GM19463 (cell line): ENCODE data around the gene FGF14.
"Not testable (repeated sequence)": the region's sequence is repeated elsewhere in the genome, so short reads cannot be mapped to it uniquely, and the experiment has no call there.

Experiments used
- ATAC-seq: cut with Tn5 transposase; IDR thresholded peaks from one replicate; pipeline ENCODE4 v1.9.1; 2021; ENCODE audit warnings: mild to moderate bottlenecking, moderate library complexity; ENCODE audit not compliant: unreplicated experiment

FGF14 gene

DNA sequence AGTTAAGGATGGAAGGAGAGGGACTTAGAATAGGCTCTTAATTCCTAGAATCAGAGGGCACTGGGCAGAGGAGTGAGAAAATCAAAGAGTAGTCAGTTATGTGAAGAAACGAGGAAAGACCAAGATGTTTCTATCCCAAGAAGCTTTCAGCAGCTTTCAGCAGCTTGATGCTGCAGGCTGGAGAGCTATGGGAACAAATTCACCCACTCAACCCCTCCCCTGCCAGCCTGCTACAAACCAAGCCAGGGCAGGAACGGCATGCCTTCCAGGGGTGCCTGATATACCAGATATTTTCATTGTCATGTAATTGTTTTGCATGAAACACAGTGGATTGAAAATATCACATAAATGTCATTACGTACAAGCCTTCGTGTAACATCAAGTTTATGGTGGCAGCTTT, 262.2 kb downstream of the FGF14 start:
- ATAC-seq, result no peak

DNA sequence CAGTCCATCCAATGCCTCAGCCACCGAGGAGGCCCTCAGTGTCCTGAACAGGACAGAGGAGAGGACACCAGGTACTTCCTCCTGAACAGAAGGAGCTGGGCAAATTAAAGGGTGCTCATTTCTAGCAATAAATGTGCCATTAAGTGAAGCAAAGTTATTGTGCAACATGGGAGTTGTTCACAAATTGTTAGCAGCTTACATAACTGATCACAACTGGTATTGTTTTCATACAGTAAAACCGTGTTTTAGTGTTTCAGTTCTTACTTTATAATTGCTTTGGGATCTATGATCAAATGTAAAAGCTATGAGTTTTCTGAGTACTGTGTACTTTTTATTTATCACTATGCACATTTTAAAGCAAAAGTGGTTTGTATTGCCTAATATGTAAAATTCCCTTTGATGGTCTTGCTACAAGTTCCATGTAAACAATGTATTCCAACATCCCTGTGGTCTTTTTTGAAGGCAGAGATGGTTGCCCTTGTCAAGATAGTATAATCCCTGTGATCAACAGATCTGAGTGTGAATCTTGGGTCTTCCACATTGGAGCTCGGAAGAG, 263.1 kb downstream of the FGF14 start:
- ATAC-seq, result no peak

DNA sequence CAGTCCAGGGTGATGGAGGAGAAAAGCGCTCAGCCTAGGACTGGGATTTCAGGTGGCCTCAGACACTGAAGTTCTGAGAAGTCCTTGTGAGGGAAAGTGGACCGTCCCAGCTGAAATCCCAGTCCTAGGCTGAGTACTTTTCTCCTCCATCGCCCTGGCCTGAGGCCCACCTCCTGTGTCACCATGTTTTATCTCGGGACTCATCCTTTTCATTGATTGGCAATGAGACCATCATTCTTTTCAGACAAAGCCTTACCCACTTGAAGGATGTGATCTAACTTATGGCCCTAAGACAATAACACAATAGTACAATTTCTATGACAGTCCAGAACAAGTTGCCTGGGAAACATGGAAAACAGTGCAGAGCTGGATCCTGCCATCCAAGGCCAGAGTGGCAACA, 263.9 kb downstream of the FGF14 start:
- ATAC-seq, result not testable (repeated sequence)

DNA sequence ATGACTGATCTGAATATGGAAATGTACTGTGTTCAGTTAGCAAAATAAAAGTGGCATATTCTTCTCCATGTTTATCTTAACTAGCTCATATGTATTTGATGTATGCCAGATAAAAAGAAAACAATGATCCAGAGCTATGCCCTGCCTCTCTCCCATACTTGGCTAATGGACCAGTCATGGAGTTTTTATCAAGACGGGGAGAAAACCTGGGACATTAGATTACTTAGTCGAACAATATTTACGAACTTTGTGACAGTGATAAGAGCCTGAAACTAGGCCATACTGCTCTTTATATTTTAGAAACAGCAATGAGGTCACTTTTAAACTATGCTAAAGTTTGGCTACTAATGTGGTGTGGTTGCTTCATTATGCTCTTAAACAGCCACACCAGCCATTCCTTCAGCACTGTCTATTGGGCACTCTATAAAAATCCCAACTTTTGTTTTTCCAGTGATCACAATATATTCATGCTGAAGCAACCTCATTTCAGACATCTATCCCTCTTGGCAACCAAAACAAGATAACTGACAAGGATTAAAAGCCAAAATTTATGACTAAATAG, 265.0 kb downstream of the FGF14 start:
- ATAC-seq, result no peak

DNA sequence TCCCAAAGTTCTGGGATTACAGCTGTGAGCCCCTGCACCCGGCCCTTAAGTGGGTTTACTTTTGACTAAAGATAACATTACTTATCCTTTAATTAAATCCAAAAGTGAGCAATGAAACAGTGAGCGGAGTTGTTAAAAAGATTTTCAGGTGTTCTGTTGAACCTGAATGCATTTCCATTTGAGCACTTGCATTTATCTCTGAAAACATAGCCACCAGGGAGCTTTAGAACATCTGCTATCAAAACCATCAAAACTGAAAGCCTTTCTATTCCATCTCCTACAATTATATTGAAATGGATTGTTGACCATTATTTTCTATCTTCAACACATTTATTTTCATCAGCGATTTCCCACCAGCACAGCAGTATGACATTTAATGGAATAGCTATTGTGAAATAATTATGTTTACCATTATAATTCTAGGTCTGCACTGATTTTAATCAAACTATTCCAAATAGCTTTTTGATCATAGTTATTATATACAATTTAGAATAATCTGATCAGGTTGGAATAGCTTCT, 269.0 kb downstream of the FGF14 start:
- ATAC-seq, result no peak

DNA sequence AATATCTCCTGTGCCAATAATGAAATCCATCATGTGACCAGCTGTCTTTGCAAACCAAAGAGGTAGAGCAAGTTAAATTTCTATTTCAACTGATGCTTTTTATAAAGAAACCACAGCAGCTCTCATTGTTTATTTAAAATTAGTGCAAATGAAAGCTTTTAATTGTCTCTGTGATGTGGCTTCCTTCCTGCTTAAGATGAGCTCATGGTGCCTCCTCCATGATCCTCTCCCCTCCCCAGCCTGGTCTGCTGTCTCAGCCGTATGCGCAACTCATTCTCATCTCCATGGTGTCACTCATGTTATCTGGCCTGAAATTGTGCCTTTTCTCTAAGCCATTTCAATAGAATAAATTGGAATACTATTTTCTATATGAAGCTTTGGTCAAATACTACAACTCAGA, 270.6 kb downstream of the FGF14 start:
- no peak for ATAC-seq

DNA sequence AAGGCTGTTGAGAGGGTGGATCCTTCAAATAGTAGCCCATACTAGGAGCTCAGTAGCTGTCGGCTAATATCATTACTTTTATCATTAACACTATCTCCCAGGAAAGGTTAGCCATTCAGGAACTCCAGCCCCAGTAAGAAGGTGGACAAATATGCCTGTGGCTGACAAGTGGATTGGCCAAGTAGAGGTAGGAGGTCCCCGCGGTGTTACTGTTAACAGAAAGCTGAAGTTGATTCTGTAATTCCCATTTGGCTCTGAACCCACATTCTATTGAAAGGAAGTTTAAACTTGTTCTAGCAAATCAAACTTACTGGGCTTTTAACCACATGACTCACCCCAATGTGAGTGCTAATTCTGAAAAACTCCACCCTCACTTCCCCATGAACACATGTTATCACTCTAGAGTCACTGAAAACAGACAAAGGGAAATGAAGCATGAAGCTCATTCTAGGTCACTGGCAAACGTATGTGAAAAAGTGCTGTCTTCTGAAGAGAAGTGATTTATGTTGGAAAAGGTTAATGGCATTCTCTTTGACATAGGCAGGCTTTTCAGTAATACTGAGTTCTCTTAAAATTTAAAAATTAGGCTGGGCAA, 273.5 kb downstream of the FGF14 start:
- ATAC-seq, result peak; percentile 83

DNA sequence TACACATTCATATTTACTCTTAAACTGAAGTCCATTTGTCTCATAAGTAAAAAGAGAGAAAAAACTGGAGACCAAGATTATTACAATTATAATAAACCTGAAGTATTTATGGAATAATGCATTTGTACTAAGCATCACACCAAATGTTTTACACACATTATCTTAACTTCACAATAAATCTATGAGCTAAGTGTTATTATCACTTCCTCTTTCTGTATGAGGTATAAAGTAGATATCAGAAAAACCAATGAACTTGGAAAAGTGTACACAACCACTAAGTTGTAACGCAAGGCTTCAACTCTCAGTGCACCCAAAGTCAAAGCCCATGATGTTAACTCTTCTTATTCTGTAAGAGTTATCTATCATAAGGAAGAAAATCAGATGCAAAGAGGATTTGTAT, 274.7 kb downstream of the FGF14 start:
- no peak for ATAC-seq

DNA sequence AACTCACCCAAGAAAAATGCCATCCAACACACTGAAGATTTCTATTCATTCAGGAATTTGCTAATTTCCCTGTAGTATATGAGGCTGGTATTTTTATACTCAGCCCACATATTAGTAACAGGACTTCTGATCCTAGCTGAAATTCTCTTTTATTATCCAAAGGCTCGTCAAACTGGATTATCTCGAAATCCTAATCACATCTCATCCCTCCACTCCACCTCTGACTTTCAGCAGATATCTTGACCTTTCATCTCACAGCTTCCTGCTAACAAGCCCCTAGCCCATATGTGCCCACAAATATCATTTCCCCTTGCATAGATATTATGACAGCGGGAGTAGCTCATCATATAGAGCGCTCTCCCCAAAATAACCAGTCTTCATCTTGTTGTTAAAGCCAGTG, 279.7 kb downstream of the FGF14 start:
- ATAC-seq, result no peak

DNA sequence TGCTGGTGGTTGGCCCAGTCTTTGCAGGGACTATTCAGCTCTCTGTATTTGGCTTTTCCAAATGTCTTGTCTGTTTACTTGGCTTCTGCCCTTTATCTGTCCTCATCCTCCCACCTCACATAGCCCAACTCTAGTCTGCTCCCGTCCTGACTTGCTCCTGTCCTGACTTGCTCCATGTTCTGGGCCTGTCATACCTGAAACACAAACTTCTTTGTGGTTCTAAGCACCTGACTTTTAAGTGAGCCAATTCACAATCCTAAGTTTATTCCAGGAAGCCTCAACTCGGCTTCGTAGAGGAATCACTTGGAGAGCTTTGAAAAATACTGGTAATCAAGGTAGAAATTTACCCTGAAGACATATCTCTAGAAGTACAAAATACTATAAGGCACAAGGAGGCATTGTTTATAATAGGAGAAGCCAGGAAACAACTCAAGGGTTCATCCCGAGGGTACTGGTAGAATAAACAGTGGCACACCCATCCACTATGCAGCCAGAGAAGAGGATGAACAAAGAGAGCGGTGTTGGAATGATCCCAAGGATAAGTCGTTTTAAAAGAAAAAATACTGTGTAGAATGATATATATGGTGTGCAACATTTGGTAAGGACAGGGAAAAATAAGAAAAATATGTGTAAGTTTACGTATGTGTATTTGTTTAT, 284.5 kb downstream of the FGF14 start:
- no peak for ATAC-seq

DNA sequence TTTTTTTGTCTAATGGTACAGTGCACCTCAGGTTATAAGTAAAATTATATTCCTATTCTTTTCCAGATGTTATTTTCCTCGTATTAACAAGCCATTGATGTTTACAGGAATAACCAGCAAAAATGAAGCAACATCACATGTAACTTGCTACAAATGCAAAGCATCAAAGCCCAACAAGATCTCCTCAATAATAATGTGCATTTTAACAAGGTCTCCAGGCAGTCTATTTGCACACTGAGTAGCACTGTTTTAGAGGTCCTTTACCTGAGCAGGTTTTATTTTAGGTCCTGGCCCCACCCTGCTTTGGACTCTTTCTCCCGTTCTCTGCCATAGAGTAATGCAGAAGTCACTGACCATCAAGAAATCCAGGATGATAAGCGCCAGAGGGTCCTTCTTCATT, 298.4 kb downstream of the FGF14 start:
- no peak for ATAC-seq

DNA sequence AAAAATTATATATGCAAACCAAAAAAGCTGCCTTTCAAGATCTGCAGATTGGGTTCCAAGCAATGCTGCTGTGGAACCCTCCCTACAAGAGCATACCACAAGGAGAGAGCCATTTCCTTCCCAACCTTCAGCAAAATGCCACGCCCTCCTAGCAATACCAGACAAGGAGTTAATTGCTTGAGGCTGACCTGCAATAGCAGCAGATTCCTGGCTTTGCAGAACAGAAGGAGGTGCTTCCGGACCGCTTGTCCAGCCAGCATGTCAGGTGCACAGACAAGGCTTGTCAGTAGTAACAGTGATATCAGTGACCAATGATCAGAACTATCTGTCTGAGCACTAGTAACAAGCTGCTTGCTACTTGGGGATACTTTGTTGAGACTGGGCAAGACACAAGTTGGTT, 301.6 kb downstream of the FGF14 start:
- ATAC-seq, result no peak

DNA sequence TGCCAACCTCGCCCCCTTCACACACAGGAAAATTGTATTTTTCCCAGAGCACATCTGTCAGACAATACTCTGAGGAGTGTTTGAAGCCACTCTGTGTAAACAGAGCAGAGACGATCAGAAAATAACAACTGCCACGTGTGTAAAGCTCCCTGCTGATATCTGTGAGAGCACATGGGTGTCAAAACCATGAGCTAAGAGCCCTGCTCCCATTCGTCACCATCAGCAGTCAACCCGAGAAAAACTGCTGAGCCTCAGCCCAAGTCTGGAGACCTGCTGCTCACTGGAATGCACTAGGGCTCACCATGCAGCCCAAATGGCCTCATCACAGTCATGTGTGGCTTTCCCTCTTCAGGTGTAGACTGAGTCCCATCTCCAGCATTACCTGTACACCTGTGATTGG, 304.1 kb downstream of the FGF14 start:
- ATAC-seq, result no peak

DNA sequence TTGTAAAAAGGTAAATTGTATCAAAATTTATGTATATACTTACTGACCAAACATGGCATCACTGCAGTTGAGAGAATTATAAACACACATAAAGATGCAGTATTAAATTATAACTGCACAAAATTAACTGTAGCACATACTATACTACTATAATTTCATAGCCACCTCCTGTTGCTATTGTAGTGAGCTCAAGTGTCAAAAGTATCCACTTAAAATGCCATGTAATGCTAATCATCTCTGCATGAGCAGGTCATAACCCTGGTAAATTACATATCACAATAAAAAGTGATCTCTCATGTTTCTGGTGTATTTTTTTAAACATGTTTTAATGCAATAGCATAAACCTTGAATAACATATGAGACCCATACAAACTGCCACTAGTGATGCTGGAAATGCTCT, 308.6 kb downstream of the FGF14 start:
- ATAC-seq, result not testable (repeated sequence)

DNA sequence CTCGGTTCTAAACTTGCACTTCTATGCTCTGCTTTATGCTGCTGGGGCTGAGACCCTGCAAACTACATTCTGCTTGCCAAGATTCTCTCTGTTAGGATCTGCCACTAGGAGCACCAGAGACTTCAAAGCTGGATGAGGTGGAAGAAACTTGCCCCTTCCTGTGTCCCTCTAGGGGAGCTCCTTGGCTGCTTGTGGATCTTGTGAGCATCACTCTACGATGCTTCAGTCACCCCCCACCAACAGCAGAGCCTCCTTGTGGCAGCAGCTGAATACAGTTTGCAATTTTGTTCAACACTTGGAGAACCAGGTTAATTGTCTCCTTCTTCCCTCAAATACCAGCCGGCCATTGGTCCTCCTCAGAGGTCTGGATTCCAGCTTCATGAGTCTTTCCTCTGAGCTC, 310.6 kb downstream of the FGF14 start:
- no peak for ATAC-seq

DNA sequence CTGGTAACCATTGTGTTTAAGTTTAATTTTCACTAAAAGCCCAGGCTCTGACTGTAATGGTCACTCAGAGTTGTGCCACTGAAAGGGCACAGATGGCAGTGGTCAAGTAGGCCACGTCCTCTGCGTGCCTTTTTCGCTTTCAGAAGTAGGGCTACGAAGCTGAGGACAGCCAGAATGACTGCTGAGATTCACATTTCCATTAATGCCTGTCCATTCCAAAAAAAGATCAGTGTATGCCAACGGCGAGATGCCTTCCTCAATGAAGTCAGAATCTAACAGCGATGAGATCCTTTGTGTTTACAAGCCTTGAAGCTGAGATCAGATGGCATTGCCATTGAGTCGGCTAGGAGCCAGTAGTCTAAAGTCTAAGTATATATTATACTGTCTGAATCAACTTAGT, 311.3 kb downstream of the FGF14 start:
- no peak for ATAC-seq

DNA sequence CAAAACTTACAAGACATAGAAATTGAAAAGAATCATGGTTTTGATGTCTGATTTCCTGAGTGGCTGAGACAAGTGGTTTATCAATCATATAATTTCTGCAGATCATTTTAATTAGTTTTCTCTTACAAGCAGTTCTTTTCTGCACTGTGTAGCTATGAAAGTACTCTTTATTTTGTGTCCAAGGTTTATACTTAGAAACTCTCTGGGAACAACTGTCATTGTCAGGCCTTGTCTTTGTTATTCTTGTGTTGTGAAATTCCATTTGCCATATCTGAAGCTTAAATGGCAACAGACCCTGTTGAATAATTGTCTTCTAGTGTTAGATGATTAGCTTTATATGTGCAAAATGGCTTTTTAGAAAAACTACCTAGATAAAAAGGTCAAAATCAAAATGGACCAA, 312.1 kb downstream of the FGF14 start:
- no peak for ATAC-seq

DNA sequence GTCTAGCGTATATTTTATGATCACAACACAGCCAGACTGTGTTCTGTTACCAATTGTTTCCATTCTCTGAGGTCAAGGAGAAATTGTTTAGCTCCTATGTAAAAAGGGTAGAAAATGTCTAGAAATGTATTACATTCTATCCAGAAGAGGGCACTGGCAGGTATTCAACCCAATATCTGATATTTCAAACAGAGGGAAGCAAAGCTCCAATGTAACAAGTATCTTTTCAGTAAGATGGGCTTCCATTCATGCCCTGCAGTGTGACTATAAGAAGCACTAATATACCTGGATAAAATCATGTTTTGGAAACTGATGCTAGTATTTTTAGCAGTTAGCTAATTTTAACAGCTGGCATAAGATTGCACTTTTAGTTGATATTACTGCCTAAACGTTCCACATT, 312.7 kb downstream of the FGF14 start:
- ATAC-seq, result no peak

DNA sequence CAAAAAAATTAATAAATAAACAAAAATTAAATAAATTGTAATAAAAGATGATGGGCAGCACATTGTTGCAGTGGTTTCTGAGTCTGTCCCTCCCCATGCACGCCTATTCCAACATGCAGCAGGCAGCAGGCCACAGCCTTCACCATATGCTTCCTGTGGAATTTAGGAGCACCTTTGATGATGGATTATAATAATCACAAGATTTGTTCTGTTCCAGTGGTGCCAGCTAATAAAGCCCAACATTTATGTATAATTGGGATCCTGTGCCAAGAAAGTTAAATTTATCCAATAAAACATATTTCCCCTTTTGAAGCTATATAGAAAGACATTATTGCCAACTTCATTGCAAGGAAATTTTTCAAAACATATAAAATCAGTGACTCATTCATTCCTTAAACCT, 328.6 kb downstream of the FGF14 start:
- no peak for ATAC-seq

DNA sequence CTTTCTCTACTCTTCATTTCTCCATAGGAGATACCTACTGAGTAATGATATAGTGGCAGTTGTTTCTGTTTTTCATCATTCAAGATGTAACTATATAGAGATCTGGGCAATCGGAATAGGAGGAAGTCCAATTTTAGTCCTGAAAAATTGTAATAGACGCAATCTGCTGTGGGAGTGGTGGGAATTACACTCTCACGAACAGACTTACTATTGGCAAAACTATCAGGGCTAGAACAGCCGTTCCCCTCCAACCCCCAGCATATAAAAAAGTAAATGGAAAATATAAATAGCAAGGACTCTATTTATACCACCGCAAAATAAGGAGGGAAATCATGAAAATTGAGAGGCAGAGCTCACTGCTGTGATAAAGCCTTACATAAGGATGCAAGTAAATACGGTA, 330.1 kb downstream of the FGF14 start:
- ATAC-seq, result no peak

DNA sequence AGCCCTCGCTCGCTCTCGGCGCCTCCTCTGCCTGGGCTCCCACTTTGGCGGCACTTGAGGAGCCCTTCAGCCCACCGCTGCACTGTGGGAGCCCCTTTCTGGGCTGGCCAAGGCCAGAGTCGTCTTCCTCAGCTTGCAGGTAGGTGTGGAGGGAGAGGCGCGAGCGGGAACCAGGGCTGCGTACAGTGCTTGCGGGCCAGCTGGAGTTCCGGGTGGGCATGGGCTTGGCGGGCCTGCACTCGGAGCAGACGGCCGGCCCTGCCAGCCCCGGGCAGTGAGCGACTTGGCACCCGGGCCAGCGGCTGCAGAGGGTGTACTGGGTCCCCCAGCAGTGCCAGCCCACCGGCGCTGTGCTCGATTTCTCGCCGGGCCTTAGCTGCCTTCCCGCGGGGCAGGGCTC, 333.5 kb downstream of the FGF14 start:
- not testable (repeated sequence) for ATAC-seq

DNA sequence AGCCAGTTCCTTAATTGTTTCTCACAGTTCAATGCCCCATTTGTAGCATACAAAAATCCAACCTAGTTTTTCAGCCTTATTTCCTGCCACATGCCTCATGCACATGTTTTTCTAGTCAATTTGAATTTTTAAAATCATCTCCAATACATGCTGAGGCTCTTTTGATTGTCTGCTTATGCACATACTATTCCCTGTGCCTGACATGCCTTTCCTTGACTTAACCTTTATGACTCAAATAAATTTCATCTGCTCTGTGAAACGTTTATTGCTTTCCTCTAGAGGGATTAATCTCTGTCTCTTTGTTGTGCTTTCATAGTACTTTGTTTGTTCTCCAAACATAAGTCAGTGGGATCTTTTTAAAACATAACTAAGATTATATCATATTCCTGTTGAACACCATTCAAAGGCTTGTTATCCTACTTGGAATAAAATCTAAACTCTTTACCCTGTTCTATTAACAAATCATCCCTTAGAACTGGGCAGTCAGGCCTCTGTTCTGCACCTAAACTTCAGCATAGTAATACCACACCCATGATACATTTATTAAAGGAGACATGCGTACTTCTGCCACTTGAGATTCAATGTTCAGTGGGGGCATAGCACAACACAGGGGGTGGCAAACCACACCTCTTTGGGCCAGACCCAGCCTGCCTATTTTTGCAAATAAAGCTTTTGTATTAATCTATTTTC, 346.6 kb downstream of the FGF14 start:
- ATAC-seq, result no peak
